ENCODE results near the gene IKZF2. TPM values are rescaled to one million over a fixed set of nuclear protein-coding genes. Genes with fewer than 3 reads are reported as not detected.

The IKZF2 gene
- total RNA-seq, 4 donors from 2014 or later: 12.1 to 24.7 (median 19.0) TPM

GRCh38 chr2:212970132-212970531 is 181.3 kb downstream of the IKZF2 start:
- Histone ChIP-seq H3K4me3 (no peak overlapping the region), H3K36me3 (no peaks in the 10 kb centered on the region), H3K4me1 (no peaks in the 10 kb centered on the region), H3K9me3 (no peaks in the 10 kb centered on the region), H3K27me3 (no peaks in the 10 kb centered on the region), H3K27ac (no peak overlapping the region)
- no peak for DNase-seq (ENCODE audit: low spot score in 2 of 2)
- TF ChIP-seq CTCF (IDR thresholded peaks at IDR 0.05) (no peak), POLR2A (IDR thresholded peaks at IDR 0.05) (no peak), EP300 (IDR thresholded peaks at IDR 0.05) (no peak)

- no peak for DNase-seq (ENCODE audit: low spot score in 2 of 2)
- Histone ChIP-seq H3K4me3 (no peak overlapping the region), H3K4me1 (no peaks in the 10 kb centered on the region), H3K9me3 (no peaks in the 10 kb centered on the region), H3K27ac (no peak overlapping the region), H3K36me3 (no peaks in the 10 kb centered on the region), H3K27me3 (no peaks in the 10 kb centered on the region)
- WGBS, 2 donors: 59 to 62% methylated on average over 4 of the region's 4 CpGs
- TF ChIP-seq CTCF (IDR thresholded peaks at IDR 0.05) (no peak), EP300 (IDR thresholded peaks at IDR 0.05) (no peak), POLR2A (IDR thresholded peaks at IDR 0.05) (no peak)
Measured at GRCh38 chr2:212968284-212969081, 182.9 kb downstream of the IKZF2 start.

- DNase-seq (ENCODE audit: low spot score in 2 of 2): no peak
- Histone ChIP-seq H3K4me3 (no peak overlapping the region), H3K4me1 (no peaks in the 10 kb centered on the region), H3K27ac (no peak overlapping the region), H3K27me3 (no peaks in the 10 kb centered on the region), H3K9me3 (no peaks in the 10 kb centered on the region), H3K36me3 (no peaks in the 10 kb centered on the region)
- WGBS, 2 donors: 84 to 88% methylated on average over 1 of the region's 1 CpG
- TF ChIP-seq CTCF (IDR thresholded peaks at IDR 0.05) (no peak), POLR2A (IDR thresholded peaks at IDR 0.05) (no peak), EP300 (IDR thresholded peaks at IDR 0.05) (no peak)
Measured at GRCh38 chr2:212966884-212967283, 184.5 kb downstream of the IKZF2 start.

- no peak for DNase-seq (ENCODE audit: low spot score in 2 of 2)
- Histone ChIP-seq H3K4me1 (peaks cover 0 to 2% (median 0%) of the 10 kb centered on the region in 4 donors), H3K27ac (no peak overlapping the region), H3K27me3 (no peaks in the 10 kb centered on the region), H3K9me3 (no peaks in the 10 kb centered on the region), H3K4me3 (no peak overlapping the region), H3K36me3 (no peaks in the 10 kb centered on the region)
- TF ChIP-seq POLR2A (IDR thresholded peaks at IDR 0.05) (no peak), EP300 (IDR thresholded peaks at IDR 0.05) (no peak), CTCF (IDR thresholded peaks at IDR 0.05) (no peak)
- 45 to 58% methylated on average over 1 of the region's 1 CpG for WGBS, 2 donors
Measured at GRCh38 chr2:212962691-212963090, 188.7 kb downstream of the IKZF2 start.

- WGBS, 2 donors: 86% methylated on average over 1 of the region's 1 CpG
- no peaks in the 10 kb centered on the region for H3K9me3 ChIP-seq
Measured at GRCh38 chr2:212961255-212961654, 190.2 kb downstream of the IKZF2 start.

More at GRCh38 chr2:212961255-212961654, 190.2 kb downstream of the IKZF2 start:
- Histone ChIP-seq H3K27me3 (no peaks in the 10 kb centered on the region), H3K4me3 (no peak overlapping the region), H3K36me3 (no peaks in the 10 kb centered on the region), H3K27ac (no peak overlapping the region), H3K4me1 (peaks cover 0 to 13% (median 4%) of the 10 kb centered on the region in 4 donors)
- no peak for TF ChIP-seq EP300 (IDR thresholded peaks at IDR 0.05)
- no peak for TF ChIP-seq CTCF (IDR thresholded peaks at IDR 0.05)
- TF ChIP-seq POLR2A (IDR thresholded peaks at IDR 0.05): no peak
- DNase-seq (ENCODE audit: low spot score in 2 of 2): no peak
